Measurements from ENCODE around the gene GNRHR.

- TF ChIP-seq CTCF (IDR thresholded peaks at IDR 0.05), result no peak
- no peak for TF ChIP-seq POLR2A (IDR thresholded peaks at IDR 0.05)
Observed at GRCh38 chr4:67712000-67712625, 42.1 kb downstream of the GNRHR start.
